ENCODE measurements around the gene TSPAN9.

The TSPAN9 gene

DNA sequence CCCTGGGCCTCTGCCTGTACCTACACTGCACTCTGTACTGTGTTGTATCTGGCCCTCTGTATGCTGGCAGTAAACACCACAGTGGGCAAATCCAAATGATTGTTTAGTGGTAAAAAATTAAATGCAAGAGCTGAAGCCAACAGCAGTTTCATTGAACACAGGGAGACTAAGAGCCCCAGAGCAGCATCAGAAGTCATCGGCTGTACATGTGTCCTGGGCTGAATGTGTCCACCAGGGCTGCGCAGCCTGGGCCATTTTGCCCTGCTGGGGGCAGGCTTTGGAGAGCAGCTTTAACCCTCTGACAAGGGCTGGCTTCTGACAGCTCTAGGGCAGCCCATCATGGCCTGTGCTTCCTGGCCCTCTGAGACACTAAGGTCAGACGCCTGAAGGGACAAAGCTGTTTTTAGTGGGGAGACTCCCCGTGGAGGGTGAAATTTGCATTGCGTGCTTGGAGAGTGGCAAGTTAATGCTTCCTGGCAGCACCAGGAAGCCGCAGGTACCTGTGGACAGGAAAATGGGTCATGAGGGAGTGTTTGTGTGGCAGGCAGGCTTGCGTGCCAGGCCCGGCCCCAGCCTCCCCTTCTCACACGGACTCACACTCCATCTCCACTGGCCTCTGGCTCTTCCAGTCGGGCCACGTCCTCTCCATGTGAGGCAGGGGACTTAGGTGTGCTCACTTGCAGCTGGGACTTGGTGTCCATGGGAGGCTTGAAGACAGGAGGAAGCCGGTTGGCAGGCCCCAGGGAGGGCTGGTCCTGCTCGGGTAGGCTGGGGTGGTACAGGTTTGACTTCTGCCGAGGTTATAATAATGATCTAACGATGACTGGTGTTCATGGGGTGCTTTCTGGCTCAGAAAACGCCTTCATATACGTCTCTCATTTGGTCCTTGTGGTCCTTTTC, 150.1 kb downstream of the TSPAN9 start:
- TF ChIP-seq, protein P1, sequence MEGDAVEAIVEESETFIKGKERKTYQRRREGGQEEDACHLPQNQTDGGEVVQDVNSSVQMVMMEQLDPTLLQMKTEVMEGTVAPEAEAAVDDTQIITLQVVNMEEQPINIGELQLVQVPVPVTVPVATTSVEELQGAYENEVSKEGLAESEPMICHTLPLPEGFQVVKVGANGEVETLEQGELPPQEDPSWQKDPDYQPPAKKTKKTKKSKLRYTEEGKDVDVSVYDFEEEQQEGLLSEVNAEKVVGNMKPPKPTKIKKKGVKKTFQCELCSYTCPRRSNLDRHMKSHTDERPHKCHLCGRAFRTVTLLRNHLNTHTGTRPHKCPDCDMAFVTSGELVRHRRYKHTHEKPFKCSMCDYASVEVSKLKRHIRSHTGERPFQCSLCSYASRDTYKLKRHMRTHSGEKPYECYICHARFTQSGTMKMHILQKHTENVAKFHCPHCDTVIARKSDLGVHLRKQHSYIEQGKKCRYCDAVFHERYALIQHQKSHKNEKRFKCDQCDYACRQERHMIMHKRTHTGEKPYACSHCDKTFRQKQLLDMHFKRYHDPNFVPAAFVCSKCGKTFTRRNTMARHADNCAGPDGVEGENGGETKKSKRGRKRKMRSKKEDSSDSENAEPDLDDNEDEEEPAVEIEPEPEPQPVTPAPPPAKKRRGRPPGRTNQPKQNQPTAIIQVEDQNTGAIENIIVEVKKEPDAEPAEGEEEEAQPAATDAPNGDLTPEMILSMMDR (IDR thresholded peaks at IDR 0.05; ENCODE audit: borderline replicate concordance, insufficient read depth, low read depth, low read length) = no peak
- H3K4me3 ChIP-seq (ENCODE audit: low read depth, low read length) = no peak overlapping the region

DNA sequence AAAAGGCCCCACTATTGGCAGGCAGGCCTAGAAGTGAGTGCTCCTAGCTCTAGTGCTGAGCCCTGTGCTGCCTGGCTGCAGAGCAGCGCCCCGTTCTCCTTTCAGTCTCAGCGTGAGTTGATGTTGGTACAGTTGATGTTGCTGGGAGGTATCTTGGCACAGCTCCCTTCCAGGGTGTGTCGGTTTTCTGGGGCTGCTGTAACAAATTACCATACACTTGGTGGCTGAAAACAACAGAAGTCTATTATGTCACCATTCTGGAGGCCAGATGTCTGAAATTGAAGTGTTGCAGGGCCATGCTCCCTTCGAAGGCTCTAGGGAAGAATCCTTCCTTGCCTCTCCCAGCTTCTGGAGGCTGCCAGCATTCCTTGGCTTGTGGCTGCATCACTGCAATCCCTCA, 151.4 kb downstream of the TSPAN9 start:
- TF ChIP-seq, protein P1 (IDR thresholded peaks at IDR 0.05; ENCODE audit: borderline replicate concordance, insufficient read depth, low read depth, low read length) = no peak

DNA sequence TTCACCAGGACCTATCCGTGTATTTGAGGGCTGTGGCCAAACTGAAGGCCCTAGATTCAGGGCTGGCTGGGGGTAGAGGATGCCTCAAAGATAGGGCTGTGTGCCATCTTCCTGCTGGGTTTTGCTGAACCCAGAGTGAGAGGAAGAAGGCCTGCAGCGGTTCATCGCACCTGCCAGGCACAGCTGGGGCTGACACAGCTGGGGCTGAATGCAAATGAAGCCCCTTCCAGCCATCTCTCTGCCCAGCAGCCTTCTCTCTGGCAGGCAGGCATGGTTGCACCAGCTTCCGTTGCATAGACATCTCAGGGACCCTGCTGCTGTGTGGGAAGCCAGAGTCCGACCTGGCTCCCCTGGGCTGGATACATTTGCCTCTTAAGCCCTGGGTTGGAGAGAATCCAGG, 152.4 kb downstream of the TSPAN9 start:
- no peak overlapping the region for H3K4me3 ChIP-seq (ENCODE audit: low read depth, low read length)
- TF ChIP-seq, protein P1 (IDR thresholded peaks at IDR 0.05; ENCODE audit: borderline replicate concordance, insufficient read depth, low read depth, low read length) = no peak

More for the DNA sequence above, 151.4 kb downstream of the TSPAN9 start:
- H3K4me3 ChIP-seq (ENCODE audit: low read depth, low read length) = no peak overlapping the region

DNA sequence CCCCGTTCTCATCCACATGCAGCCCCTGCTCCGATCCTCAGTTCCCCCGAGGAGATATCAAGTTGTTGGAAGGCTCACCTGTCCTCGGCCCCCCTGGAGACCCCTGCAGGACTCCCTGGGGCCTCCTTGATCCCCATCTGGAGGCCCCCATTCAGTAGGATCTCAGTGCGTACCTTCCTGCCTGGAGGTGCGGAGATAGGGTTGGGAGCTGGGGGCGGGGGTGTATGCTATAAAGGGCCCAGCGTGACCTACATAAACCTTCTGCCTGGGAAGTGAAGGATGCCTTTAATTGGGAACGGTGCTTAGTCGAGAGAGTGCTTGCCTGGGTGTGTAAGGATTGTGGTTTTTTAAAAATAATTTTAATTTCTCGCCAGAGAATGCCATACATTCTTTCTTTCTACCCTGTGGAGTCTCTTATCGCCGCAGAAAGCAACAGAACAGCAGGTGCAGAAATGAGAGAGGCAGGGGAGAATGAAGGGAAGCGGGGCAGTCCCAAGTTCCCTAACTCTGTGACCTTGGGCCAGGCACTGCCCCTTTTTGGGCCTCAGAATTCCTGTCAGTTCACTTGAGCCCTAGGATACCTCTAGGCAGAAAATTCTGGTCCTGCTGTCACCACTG, 153.7 kb downstream of the TSPAN9 start:
- H3K4me3 ChIP-seq (ENCODE audit: low read depth, low read length) = no peak overlapping the region
- TF ChIP-seq, protein P1 (IDR thresholded peaks at IDR 0.05; ENCODE audit: borderline replicate concordance, insufficient read depth, low read depth, low read length) = no peak

DNA sequence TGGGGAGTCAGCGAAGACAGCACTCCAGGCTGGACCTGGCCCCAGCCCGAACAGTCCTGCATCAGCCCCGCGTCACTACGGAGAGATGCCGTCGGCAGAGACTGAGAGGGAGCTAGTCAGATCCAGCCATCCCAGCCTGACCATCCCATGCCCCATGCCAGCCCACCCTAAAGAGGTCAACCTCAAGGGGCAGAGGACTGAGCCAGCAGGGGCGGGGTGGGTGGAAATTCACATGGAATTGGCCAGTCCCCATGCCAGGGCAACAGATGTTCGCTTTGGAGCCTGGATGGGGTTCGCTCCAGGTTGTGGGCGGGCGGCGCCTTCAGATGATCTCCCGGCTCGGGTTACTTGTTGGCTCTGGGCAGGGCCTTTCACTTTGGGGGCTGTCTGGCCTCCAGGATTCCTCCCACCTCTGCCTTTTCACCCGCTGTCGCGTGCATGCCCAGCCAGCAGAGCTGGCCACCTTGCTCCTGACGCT, 154.3 kb downstream of the TSPAN9 start:
- no peak overlapping the region for H3K4me3 ChIP-seq (ENCODE audit: low read depth, low read length)
- TF ChIP-seq, protein P1 (IDR thresholded peaks at IDR 0.05; ENCODE audit: borderline replicate concordance, insufficient read depth, low read depth, low read length) = no peak

DNA sequence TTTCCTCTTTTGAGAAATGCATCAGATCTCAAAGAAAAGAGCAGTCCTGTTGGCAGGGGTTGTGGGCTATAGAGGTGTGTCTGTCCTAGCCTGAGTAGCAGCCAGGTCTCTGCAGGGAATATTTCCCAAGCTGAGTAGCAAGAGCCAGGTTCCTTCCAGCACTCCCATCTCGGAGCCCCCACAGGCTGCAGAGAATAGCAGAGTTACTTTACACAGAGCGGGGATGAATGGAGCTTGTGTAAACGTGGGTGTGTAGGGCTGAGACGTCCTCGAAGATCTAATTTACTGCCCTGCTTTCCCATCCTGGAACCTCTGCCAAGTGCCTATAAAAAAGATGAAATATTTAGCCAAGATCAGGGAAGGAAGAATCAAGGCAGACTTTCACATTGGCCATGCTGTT, 156.6 kb downstream of the TSPAN9 start:
- TF ChIP-seq, protein P1 (IDR thresholded peaks at IDR 0.05; ENCODE audit: borderline replicate concordance, insufficient read depth, low read depth, low read length) = no peak
- H3K4me3 ChIP-seq (ENCODE audit: low read depth, low read length) = no peak overlapping the region
